Effector memory CD4-positive, alpha-beta T cell (primary cell): Measurements from ENCODE around the gene BRINP3.

Source experiments
- DNase-seq, 3 donors: peaks; one replicate each; pipeline ENCODE4 v3.0.0-alpha.2; 2020
- H3K27ac ChIP-seq: 2 replicates; pipeline ENCODE4 v1.7.0; 2013; ENCODE audit warnings: mild to moderate bottlenecking, low read length, moderate library complexity; ENCODE audit not compliant: insufficient read depth, poor library complexity, severe bottlenecking
- H3K27me3 ChIP-seq: replicated peaks from 2 replicates; pipeline ENCODE4 v1.7.0; 2013; ENCODE audit warnings: mild to moderate bottlenecking, low read length; ENCODE audit not compliant: insufficient read depth, control insufficient read depth, poor library complexity, severe bottlenecking
- H3K36me3 ChIP-seq: 2 replicates; pipeline ENCODE4 v1.7.0; 2013; ENCODE audit warnings: mild to moderate bottlenecking, low read length, moderate library complexity; ENCODE audit not compliant: control insufficient read depth, insufficient read depth
- H3K4me1 ChIP-seq: 2 replicates; pipeline ENCODE4 v1.7.0; 2013; ENCODE audit warnings: low read length, mild to moderate bottlenecking; ENCODE audit not compliant: control insufficient read depth, insufficient read depth, poor library complexity, severe bottlenecking
- H3K4me3 ChIP-seq: 2 replicates; pipeline ENCODE4 v1.7.0; 2013; ENCODE audit warnings: low read length, low read depth, mild to moderate bottlenecking; ENCODE audit not compliant: insufficient read depth, poor library complexity, severe bottlenecking
- H3K9me3 ChIP-seq: 2 replicates; pipeline ENCODE4 v1.7.0; 2013; ENCODE audit warnings: mild to moderate bottlenecking, low read length, moderate library complexity; ENCODE audit not compliant: control insufficient read depth

BRINP3 gene

GRCh38 chr1:190104961-190105360 is 372.7 kb downstream of the BRINP3 start:
- no peak overlapping the region for H3K4me3 ChIP-seq

GRCh38 chr1:190102757-190103326 is 374.8 kb downstream of the BRINP3 start:
- no peak for DNase-seq

More at GRCh38 chr1:190104961-190105360, 372.7 kb downstream of the BRINP3 start:
- DNase-seq, result no peak
- no peak overlapping the region for H3K27ac ChIP-seq
- H3K4me1 ChIP-seq, result no peaks in the 10 kb centered on the region
- H3K36me3 ChIP-seq, result no peaks in the 10 kb centered on the region
- H3K9me3 ChIP-seq, result no peaks in the 10 kb centered on the region
- no peaks in the 10 kb centered on the region for H3K27me3 ChIP-seq

GRCh38 chr1:190101756-190102155 is 375.9 kb downstream of the BRINP3 start:
- Histone ChIP-seq H3K27ac (no peak overlapping the region), H3K36me3 (no peaks in the 10 kb centered on the region), H3K4me1 (no peaks in the 10 kb centered on the region), H3K27me3 (no peaks in the 10 kb centered on the region), H3K9me3 (no peaks in the 10 kb centered on the region), H3K4me3 (no peak overlapping the region)
- no peak for DNase-seq

More at GRCh38 chr1:190102757-190103326, 374.8 kb downstream of the BRINP3 start:
- Histone ChIP-seq H3K27me3 (no peaks in the 10 kb centered on the region), H3K9me3 (no peaks in the 10 kb centered on the region), H3K4me3 (no peak overlapping the region), H3K4me1 (no peaks in the 10 kb centered on the region), H3K27ac (no peak overlapping the region), H3K36me3 (no peaks in the 10 kb centered on the region)

GRCh38 chr1:190098756-190099155 is 378.9 kb downstream of the BRINP3 start:
- Histone ChIP-seq H3K27me3 (no peaks in the 10 kb centered on the region), H3K9me3 (no peaks in the 10 kb centered on the region), H3K36me3 (no peaks in the 10 kb centered on the region), H3K4me3 (no peak overlapping the region), H3K4me1 (no peaks in the 10 kb centered on the region), H3K27ac (no peak overlapping the region)
- no peak for DNase-seq

GRCh38 chr1:190098107-190098506 is 379.6 kb downstream of the BRINP3 start:
- H3K4me1 ChIP-seq, result no peaks in the 10 kb centered on the region
- no peak overlapping the region for H3K27ac ChIP-seq
- H3K27me3 ChIP-seq, result no peaks in the 10 kb centered on the region
- no peak overlapping the region for H3K4me3 ChIP-seq
- no peaks in the 10 kb centered on the region for H3K9me3 ChIP-seq
- no peak for DNase-seq
- no peaks in the 10 kb centered on the region for H3K36me3 ChIP-seq

GRCh38 chr1:190095596-190095995 is 382.1 kb downstream of the BRINP3 start:
- no peak for DNase-seq
- Histone ChIP-seq H3K27ac (no peak overlapping the region), H3K9me3 (no peaks in the 10 kb centered on the region), H3K27me3 (no peaks in the 10 kb centered on the region), H3K36me3 (no peaks in the 10 kb centered on the region), H3K4me1 (no peaks in the 10 kb centered on the region), H3K4me3 (no peak overlapping the region)

- no peak overlapping the region for H3K4me3 ChIP-seq
- no peaks in the 10 kb centered on the region for H3K4me1 ChIP-seq
- DNase-seq, result no peak
- no peak overlapping the region for H3K27ac ChIP-seq
- no peaks in the 10 kb centered on the region for H3K27me3 ChIP-seq
- H3K9me3 ChIP-seq, result no peaks in the 10 kb centered on the region
- H3K36me3 ChIP-seq, result no peaks in the 10 kb centered on the region
Observed at GRCh38 chr1:190084552-190084951, 393.1 kb downstream of the BRINP3 start.

- DNase-seq, result no peak
- Histone ChIP-seq H3K36me3 (no peaks in the 10 kb centered on the region), H3K4me1 (no peaks in the 10 kb centered on the region), H3K27me3 (no peaks in the 10 kb centered on the region), H3K27ac (no peak overlapping the region), H3K4me3 (no peak overlapping the region), H3K9me3 (no peaks in the 10 kb centered on the region)
Observed at GRCh38 chr1:190068304-190068703, 409.4 kb downstream of the BRINP3 start.

GRCh38 chr1:190067592-190067991 is 410.1 kb downstream of the BRINP3 start:
- H3K27ac ChIP-seq, result no peak overlapping the region
- no peaks in the 10 kb centered on the region for H3K27me3 ChIP-seq
- no peak overlapping the region for H3K4me3 ChIP-seq
- no peak for DNase-seq
- H3K9me3 ChIP-seq, result no peaks in the 10 kb centered on the region
- no peaks in the 10 kb centered on the region for H3K4me1 ChIP-seq
- no peaks in the 10 kb centered on the region for H3K36me3 ChIP-seq

GRCh38 chr1:190066011-190066410 is 411.7 kb downstream of the BRINP3 start:
- H3K9me3 ChIP-seq, result no peaks in the 10 kb centered on the region
- H3K27ac ChIP-seq, result no peak overlapping the region
- no peaks in the 10 kb centered on the region for H3K27me3 ChIP-seq
- H3K4me3 ChIP-seq, result no peak overlapping the region
- no peaks in the 10 kb centered on the region for H3K4me1 ChIP-seq
- no peak for DNase-seq
- no peaks in the 10 kb centered on the region for H3K36me3 ChIP-seq
